NCI-H2029 treated with DMSO at 0.1 percent for 48 hours (cell line): Measurements from ENCODE around the gene RAMP2.
"Not testable (repeated sequence)": the region's sequence is repeated elsewhere in the genome, so short reads cannot be mapped to it uniquely, and the experiment has no call there.

Source experiments
- DNase-seq: peaks from one replicate; lab custom pipeline; 2025; lab: John Stamatoyannopoulos, UW

Gene RAMP2

GRCh38 chr17:42769964-42770363 lies 8.9 kb downstream of the RAMP2 start:
- not testable (repeated sequence) for DNase-seq

DNA sequence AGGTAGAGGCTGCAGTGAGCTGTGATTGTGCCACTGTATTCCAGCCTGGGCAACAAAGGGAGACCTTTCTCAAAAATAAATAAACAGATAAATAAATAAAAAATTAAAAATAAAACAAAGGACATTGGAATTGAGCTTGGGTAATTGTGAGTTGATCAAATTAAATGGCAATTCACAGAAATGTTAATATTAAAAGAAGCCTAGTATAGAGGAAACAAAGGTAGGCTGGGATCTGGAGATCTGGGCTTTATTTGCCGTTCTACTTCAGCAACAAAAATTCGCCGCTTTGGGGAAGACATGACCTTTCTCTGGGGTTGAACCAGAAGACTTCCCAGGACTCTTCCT lies 11.9 kb downstream of the RAMP2 start:
- no peak for DNase-seq

DNA sequence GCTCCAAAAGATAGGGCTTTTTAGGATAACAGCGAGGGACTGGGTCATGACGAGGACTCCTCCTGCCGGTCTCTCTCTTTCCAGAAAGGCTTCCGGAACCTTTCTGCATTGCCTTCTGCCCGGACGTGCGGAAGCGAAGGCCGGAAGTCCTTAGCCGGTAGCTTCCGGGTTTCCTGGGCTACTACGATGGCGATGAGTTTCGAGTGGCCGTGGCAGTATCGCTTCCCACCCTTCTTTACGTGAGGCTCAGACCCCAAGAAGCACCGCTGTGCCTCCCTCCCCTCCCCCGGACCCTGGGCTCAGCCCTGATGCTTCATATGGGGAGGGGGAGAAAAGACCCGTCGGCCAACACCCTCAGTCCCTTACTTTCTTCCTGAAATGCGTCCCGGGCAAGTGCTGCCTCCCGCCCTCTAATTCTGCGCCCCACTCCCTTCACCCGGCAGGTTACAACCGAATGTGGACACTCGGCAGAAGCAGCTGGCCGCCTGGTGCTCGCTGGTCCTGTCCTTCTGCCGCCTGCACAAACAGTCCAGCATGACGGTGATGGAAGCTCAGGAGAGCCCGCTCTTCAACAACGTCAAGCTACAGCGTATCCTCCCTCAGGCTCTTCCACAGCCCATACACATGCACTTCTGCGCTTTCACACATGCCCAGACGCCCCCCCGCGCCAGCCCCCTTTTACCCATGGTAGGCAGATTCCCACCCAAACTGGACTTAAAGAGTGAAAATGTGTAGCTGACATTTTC lies 12.4 kb downstream of the RAMP2 start, which contains the start of gene VPS25:
Gene VPS25 (plus strand): TSS at position 160 of the 746 bp plus-strand sequence. CDS start 27 bp downstream, at position 187.
- peak; percentile 3 for DNase-seq

DNA sequence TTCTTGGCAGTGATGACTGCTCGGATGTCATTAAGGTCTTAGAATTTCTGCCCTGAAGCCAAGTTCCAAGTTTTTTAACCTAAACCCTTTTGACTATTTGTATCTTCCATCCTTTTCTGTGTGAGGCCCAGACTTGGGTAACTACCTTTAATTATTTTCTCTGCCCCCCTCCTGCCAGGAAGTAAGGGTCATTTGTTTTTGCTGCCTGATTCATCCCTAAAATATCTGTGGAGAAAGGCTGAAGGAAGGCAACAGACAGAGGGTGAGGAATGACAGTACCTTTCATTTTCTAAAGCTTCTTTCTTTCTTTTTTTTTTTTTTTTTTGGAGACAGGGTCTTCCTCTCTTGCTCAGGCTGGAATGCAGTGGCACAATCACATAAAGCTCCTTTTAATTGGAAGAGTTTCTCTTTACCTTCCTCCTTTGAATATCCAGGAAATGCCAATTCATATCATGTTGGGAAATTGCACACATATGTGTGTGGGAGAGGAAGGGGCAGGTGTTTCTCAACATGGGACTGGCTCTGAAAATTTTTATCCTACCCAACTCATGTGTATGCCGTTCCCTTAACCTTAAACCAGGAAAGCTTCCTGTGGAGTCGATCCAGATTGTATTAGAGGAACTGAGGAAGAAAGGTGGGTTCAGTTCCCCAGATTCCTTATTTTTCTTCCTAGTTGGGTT lies 13.2 kb downstream of the RAMP2 start:
- DNase-seq, result no peak

DNA sequence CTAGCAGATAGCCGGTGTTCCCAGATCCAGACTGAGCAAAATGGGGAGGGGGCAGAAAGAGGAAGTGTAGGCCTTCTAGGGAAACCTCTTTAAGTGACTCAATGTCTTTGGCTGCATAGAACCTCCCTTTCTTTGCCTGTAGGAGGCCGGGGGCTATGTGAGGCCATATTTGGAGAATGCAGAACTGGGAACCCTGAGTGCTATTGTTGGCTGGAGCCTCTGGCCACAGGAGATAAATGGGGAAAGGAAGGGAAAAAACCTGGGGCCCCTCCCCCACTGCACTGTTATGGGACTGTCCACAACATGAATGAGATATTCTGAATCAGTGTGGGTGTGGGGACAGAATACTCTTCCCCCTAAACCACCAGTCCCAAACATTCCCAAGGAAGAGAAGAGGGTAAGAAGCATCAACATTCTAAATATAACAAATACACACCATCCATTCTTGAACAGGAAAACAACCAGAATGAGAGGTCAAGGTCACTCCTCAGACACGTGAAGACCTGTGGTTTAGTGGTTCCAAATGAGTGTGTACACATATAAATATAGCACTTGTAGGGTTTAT lies 14.6 kb downstream of the RAMP2 start:
- DNase-seq, result no peak

DNA sequence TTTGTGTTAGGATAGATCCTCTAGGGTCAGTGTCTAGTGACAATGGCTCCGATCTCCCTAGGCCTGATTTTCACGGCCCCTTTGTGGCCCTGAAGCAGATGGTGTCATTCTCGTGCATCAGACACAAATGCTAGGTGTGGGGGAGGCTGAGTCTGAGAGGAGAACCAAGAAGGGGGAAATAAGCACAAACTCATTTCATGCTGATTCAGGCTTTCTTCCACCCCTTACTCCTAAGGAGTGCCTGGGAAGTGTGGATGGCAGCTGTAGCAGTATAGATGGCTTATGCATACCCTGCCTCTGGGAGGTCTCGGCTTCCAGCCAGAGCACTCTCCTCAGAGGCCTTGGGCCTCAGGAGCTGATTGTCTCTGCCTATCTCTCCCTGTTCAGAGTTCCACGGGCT lies 17.5 kb downstream of the RAMP2 start:
- DNase-seq, result no peak

- no peak for DNase-seq
Observed at GRCh38 chr17:42779304-42779935, 18.4 kb downstream of the RAMP2 start.

DNA sequence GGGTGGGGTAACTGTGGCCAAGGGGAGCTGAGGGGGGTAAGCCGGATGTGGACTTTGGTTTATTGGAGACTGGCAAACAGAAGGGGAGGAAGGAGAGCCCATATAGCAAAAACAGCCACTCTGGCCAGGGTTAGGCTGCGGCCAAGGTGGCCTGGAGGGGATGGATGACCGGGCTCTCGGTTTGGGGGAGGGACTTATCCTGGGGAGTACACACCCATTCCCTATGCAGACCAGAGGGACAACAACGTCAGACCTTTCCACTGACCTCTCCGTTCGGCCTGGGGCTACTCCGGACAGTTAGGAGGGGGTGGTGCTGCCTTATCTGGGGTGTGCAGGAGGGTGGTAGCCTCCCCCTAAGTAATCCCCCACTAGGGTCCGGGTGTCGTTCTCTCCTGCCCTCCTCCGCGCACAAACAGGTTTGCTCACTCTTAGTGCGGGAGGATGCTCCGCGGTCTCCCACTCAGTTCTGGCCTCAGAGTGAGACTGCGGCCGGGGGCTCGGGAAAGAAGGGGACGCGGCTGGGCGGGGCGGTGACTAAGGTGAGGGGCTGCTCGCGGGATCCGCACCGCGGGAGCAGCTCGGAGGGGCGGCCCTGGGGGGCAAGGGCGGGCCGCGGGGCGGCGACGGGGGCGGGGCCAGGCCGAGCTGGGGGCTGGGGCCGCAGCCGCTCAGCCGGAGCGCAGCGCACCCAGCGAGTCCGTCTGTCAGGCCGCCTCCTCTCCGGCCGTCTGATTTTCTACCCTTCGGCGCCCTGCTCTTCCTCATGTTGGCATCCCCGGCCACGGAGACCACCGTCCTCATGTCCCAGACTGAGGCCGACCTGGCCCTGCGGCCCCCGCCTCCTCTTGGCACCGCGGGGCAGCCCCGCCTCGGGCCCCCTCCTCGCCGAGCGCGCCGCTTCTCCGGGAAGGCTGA lies 19.2 kb downstream of the RAMP2 start, which contains the start of gene WNK4:
Gene WNK4 (plus strand): TSS at position 675 of the 915 bp plus-strand sequence. CDS start 89 bp downstream, at position 764.
- DNase-seq, result no peak

- no peak for DNase-seq
Observed at GRCh38 chr17:42780851-42781638, 20.0 kb downstream of the RAMP2 start.

DNA sequence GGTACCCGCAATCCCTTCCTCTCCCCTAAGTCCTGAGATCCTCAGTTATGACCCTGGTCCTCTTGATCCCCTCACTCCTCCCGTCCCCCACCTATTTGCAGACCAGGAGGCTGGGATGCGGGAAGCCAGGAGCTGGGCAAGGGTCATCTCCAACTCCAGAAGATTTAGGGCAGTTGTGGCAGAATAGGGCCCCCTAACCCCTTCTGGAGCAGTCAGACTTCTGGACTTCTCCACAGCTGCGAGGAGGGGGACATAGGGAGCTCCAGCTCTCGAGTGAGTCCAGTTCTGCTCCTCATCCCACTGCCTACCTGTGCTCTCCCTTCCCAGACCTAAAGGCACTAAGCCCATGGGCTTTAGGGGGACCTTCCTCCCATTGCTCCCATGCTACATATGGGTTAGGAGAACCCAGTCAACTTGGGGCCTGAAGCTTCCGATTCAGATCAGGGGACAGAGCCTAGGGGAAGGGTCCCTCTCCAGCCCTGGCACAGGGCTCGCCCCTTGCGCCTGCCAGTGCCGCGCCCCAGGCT lies 20.7 kb downstream of the RAMP2 start:
- DNase-seq, result no peak

DNA sequence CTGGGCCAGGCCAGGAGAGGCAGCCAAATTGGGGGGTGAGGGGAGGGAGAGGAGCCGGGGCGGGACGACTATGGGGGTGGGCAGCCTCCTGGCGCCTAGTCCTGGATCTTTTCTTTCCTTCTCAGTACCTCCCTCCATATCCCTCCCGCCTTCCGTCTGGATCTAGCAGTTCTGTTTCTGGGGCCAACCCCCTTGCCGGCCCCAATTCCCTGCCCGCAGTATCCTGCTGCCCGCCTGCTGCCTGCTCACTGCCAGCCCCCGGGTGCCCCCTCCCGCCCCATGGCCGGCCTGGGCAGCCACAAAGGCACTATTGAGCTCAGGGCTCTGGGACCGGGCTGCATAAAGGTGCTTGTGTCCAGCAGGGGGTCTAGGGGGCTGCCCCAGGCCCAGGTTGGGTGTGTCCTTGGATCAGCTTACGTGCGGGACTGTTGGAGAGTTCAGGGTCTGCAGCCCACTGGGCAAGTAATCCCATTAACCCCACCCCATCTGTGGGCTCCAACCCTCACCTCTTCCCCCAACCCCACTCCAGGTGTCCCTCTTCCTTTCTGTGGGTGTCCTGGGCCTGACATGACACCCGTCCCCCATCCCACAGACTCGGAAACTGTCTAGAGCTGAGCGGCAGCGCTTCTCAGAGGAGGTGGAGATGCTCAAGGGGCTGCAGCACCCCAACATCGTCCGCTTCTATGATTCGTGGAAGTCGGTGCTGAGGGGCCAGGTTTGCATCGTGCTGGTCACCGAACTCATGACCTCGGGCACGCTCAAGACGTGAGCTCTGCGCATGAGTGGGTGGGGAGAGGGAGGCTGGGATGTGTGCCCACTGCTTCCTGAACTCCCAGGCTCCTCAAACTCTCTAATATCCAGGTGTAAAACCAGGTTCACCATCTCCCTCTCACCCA lies 21.4 kb downstream of the RAMP2 start:
- DNase-seq, result no peak

- no peak for DNase-seq
Observed at GRCh38 chr17:42783062-42783790, 22.2 kb downstream of the RAMP2 start.

DNA sequence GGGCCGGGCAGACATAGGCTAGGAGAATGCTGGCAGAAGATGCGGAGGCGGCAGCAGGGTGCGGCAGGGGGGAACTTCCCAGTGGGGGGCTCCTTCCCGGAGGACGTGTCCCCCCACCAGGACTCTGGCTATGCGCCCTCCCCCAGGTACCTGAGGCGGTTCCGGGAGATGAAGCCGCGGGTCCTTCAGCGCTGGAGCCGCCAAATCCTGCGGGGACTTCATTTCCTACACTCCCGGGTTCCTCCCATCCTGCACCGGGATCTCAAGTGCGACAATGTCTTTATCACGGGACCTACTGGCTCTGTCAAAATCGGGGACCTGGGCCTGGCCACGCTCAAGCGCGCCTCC lies 22.7 kb downstream of the RAMP2 start:
- DNase-seq, result no peak

DNA sequence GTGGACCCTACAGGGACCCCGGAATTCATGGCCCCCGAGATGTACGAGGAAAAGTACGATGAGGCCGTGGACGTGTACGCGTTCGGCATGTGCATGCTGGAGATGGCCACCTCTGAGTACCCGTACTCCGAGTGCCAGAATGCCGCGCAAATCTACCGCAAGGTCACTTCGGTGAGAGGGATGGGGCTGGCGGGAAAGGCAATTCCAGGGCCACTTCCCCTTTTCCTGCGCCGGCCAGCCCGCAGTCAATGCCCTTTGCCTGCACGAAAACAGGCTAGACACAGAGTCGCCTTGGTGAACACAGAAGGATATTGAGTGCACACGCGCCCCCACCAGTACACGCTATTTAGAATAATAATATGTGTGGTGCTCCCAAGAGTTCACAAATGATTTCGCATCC lies 23.4 kb downstream of the RAMP2 start:
- no peak for DNase-seq

- DNase-seq, result no peak
Observed at GRCh38 chr17:42784811-42785592, 24.0 kb downstream of the RAMP2 start.

GRCh38 chr17:42787266-42787665 lies 26.2 kb downstream of the RAMP2 start:
- DNase-seq, result no peak

DNA sequence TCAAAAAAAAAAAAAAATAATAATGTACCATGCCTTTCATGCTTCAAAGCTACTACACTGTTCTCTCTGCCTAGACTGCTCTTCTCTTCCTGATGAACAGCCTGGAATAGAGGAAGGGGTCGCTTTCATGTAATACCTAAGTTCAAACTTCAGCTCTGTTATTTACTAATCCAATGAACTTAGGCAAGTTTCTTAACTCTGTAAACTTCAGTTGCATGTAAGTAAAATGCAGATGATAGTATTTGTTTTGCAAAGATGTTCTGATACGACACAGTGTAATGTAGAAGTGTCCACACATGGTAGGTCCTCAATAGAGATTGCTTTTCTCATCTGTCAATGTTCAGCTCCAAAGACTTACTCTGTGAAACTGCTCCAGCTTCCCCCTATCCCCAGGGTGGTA lies 30.9 kb downstream of the RAMP2 start:
- DNase-seq, result no peak

GRCh38 chr17:42792545-42792944 lies 31.5 kb downstream of the RAMP2 start:
- DNase-seq, result no peak
